Thoracic aorta (tissue), 2 donors: ENCODE measurements around the gene HERC3. TPM values are rescaled to one million over a fixed set of nuclear protein-coding genes. Genes with fewer than 3 reads are reported as not detected.

Source experiments
- ATAC-seq: fragments of 150-250 bp; one replicate; pipeline ENCODE4 v1.8.0; 2017; ENCODE audit warnings: low read depth; ENCODE audit not compliant: insufficient number of reproducible peaks, low FRiP score
- DNase-seq: peaks from one replicate; pipeline ENCODE4 v3.0.0-alpha.2; 2020; ENCODE audit warnings: low spot score
- H3K27ac ChIP-seq, 2 donors: fragments of 200-600 bp; sonication (generic); 1 replicate in 1 of 2; 2 replicates in 1 of 2; pipeline ENCODE4 v1.5.1; 2016; ENCODE audit warnings: mild to moderate bottlenecking in 2 of 2, moderate library complexity in 2 of 2
- H3K27me3 ChIP-seq: fragments of 200-600 bp; sonication (generic); replicated peaks from 2 replicates; pipeline ENCODE4 v1.6.0; 2016; ENCODE audit warnings: mild to moderate bottlenecking; ENCODE audit not compliant: insufficient read depth
- H3K36me3 ChIP-seq: fragments of 200-600 bp; sonication (generic); one replicate; pipeline ENCODE4 v1.5.1; 2016
- H3K4me1 ChIP-seq, 2 donors: fragments of 200-600 bp; sonication (generic); 1 replicate in 1 of 2; 2 replicates in 1 of 2; pipeline versions ENCODE4 v1.5.1 to v1.6.0; 2016; ENCODE audit warnings: low read depth in 2 of 2, mild to moderate bottlenecking in 1 of 2; ENCODE audit not compliant: control insufficient read depth in 1 of 2
- H3K4me3 ChIP-seq: fragments of 200-600 bp; sonication (generic); 2 replicates; pipeline ENCODE4 v1.5.1; 2016; ENCODE audit warnings: mild to moderate bottlenecking
- H3K9me3 ChIP-seq: fragments of 200-600 bp; sonication (generic); 2 replicates; pipeline ENCODE4 v1.5.1; 2016
- CTCF ChIP-seq: fragments of 200-600 bp; sonication (generic); IDR thresholded peaks from one replicate; pipeline ENCODE4 v1.5.1; 2019; ENCODE audit warnings: antibody characterized with exemption
- total RNA-seq, 2 donors: library from RNA; depleted of rRNA; stranded (reverse); fragments of >200 nt; gene quantifications; one replicate each; pipeline versions ENCODE4 v1.1.0 to v1.2.3, GENCODE V29; 2016

Gene HERC3
- total RNA-seq, 2 donors from 2014 or later = 34.5 to 51.4 TPM

DNA sequence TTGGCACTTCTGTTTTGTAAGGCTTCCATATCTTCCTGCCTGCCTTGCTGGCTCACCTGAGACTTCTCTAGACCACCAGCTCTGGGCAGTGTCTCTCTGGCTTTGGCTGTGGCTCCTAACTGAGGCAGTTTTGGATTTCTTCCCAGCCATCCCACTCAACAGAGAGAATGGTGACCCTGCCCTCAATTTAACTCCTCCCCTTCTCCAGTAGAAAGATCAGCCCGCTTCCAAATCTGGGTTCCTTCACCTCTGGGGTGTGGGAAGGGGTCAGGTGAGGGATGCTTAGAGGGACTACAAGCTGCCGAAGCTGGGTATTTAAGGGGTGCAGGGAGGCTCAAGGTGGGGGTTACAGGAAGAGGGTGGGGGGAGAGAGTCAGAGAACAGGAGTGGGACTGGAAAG is 81.6 kb downstream of the HERC3 start:
- Histone ChIP-seq H3K36me3 (peaks cover 16% of the 10 kb centered on the region), H3K9me3 (no peaks in the 10 kb centered on the region), H3K4me1 (peaks cover 0 to 4% of the 10 kb centered on the region in 2 donors), H3K27ac (no peak overlapping the region), H3K27me3 (no peaks in the 10 kb centered on the region), H3K4me3 (no peak overlapping the region)
- TF ChIP-seq CTCF = no peak
- DNase-seq (no peak), ATAC-seq (no peak)

- Histone ChIP-seq H3K36me3 (peaks cover 16% of the 10 kb centered on the region), H3K27ac (no peak overlapping the region), H3K27me3 (no peaks in the 10 kb centered on the region), H3K9me3 (no peaks in the 10 kb centered on the region), H3K4me1 (peaks cover 0 to 4% of the 10 kb centered on the region in 2 donors), H3K4me3 (no peak overlapping the region)
- DNase-seq (no peak), ATAC-seq (no peak)
- no peak for TF ChIP-seq CTCF
These were observed 82.3 kb downstream of the HERC3 start for GRCh38 chr4:88674565-88674964.

DNA sequence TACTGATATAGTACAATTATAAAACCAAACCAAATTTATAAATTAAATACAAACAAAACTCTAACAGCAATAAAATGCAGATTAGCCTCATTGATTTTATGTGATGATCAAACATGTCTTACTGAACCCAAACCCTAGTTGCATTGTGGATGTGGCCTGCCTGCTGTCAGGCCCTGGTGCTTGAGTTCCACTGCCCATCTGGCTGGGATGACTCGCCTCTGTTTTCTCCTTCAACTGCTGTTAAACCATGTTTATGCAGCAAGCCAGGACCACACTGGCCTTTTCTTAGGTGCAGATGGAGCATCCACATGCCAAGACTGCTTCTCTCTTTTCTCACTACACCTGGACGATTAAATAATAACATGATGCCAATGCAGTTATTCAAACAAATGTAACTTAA is 82.7 kb downstream of the HERC3 start:
- H3K4me1 ChIP-seq = peaks cover 0 to 4% of the 10 kb centered on the region in 2 donors
- no peaks in the 10 kb centered on the region for H3K27me3 ChIP-seq
- ATAC-seq (no peak), DNase-seq (no peak)
- TF ChIP-seq CTCF = no peak
- no peak overlapping the region for H3K27ac ChIP-seq
- H3K9me3 ChIP-seq = no peaks in the 10 kb centered on the region
- H3K4me3 ChIP-seq = no peak overlapping the region
- peaks cover 15% of the 10 kb centered on the region for H3K36me3 ChIP-seq

DNA sequence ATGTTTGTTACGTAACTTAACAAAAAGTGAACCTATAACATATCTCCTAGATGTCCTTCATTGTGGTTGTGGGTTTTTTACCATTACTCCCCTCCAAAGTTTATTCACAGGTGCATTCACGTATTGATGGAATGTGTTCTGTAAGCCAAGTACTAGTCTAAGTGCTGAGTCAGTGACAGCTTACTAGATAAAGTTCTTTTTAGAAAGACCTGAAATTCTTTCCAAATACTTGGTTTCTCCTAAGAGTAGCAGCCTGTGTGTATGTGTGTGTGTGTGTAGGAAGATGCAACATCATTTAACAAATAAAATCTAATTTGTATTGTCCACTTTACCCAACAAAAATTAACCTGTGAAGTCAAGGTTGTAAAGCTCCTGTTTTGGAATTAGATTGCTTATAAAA is 83.3 kb downstream of the HERC3 start:
- H3K27ac ChIP-seq = no peak overlapping the region
- no peak for ATAC-seq
- peaks cover 0 to 4% of the 10 kb centered on the region in 2 donors for H3K4me1 ChIP-seq
- H3K27me3 ChIP-seq = no peaks in the 10 kb centered on the region
- H3K4me3 ChIP-seq = no peak overlapping the region
- H3K36me3 ChIP-seq = peaks cover 15% of the 10 kb centered on the region
- H3K9me3 ChIP-seq = no peaks in the 10 kb centered on the region
- DNase-seq = no peak
- no peak for TF ChIP-seq CTCF

DNA sequence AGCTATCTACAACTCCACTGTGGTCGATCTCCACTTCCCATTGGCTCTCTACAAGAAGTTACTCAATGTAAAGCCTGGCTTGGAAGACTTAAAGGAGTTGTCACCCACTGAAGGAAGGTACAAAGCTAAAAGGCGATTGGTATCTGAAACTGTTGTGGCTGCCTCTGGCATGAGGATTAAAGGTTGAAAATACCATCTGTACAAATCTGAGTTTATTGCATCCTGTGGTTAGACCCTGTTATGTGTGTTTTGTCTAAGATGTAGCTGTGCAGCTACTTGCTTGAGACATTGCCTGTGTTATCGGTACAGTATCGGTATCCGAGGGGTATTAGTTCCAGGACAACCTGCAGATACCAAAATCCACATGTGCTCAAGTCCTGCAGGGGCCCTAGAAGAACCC is 88.9 kb downstream of the HERC3 start:
- no peaks in the 10 kb centered on the region for H3K9me3 ChIP-seq
- no peaks in the 10 kb centered on the region for H3K27me3 ChIP-seq
- H3K36me3 ChIP-seq = peaks cover 22% of the 10 kb centered on the region
- no peaks in the 10 kb centered on the region for H3K4me1 ChIP-seq
- ATAC-seq (no peak), DNase-seq (no peak)
- TF ChIP-seq CTCF = no peak
- no peak overlapping the region for H3K27ac ChIP-seq
- H3K4me3 ChIP-seq = no peak overlapping the region
